GM04503 (cell line): ENCODE results near the gene ELP2.
A peak's percentile ranks its signal among the peaks of the same experiment; 100 is the strongest.

Experiments used
- DNase-seq: peaks from one replicate; pipeline ENCODE4 v3.0.0-alpha.2; 2012; ENCODE audit warnings: low read depth

The ELP2 gene

GRCh38 chr18:36120297-36120696 is 9.4 kb upstream of the ELP2 start:
- DNase-seq: no peak

GRCh38 chr18:36124841-36125240 is 4.9 kb upstream of the ELP2 start:
- DNase-seq: no peak

- no peak for DNase-seq
Observed at GRCh38 chr18:36126668-36127067, 3.0 kb upstream of the ELP2 start.

- no peak for DNase-seq
Observed at GRCh38 chr18:36127836-36128529, 1.7 kb upstream of the ELP2 start.

- no peak for DNase-seq
Observed at GRCh38 chr18:36128530-36128870, 1.2 kb upstream of the ELP2 start.

GRCh38 chr18:36128907-36129299 is 796 bp upstream of the ELP2 start:
- no peak for DNase-seq

- DNase-seq: no peak
Observed at GRCh38 chr18:36130039-36130831, 536 bp downstream of the ELP2 start.

GRCh38 chr18:36130883-36131653 is 1.4 kb downstream of the ELP2 start:
- no peak for DNase-seq

- no peak for DNase-seq
Observed at GRCh38 chr18:36131692-36132483, 2.2 kb downstream of the ELP2 start.

GRCh38 chr18:36132756-36133155 is 3.1 kb downstream of the ELP2 start:
- no peak for DNase-seq

GRCh38 chr18:36135264-36135663 is 5.6 kb downstream of the ELP2 start:
- no peak for DNase-seq

GRCh38 chr18:36139245-36139644 is 9.5 kb downstream of the ELP2 start:
- DNase-seq: no peak

GRCh38 chr18:36141576-36141975 is 11.9 kb downstream of the ELP2 start:
- DNase-seq: no peak

GRCh38 chr18:36142751-36143150 is 13.1 kb downstream of the ELP2 start:
- DNase-seq: no peak

- DNase-seq: no peak
Observed at GRCh38 chr18:36143391-36143790, 13.7 kb downstream of the ELP2 start.

- DNase-seq: no peak
Observed at GRCh38 chr18:36149514-36150289, 20.0 kb downstream of the ELP2 start.

- DNase-seq: no peak
Observed at GRCh38 chr18:36152781-36153180, 23.1 kb downstream of the ELP2 start.

- DNase-seq: peak; percentile 81
Observed at GRCh38 chr18:36153203-36153602, 23.5 kb downstream of the ELP2 start.

- DNase-seq: no peak
Observed at GRCh38 chr18:36153771-36154170, 24.1 kb downstream of the ELP2 start.

- DNase-seq: no peak
Observed at GRCh38 chr18:36155851-36156757, 26.4 kb downstream of the ELP2 start.
